HS-5 (cell line): ENCODE data around the gene STT3B.

Experiments
- DNase-seq: peaks from one replicate; pipeline ENCODE4 v3.0.0-alpha.2; 2012; ENCODE audit warnings: low read depth

Gene STT3B

GRCh38 chr3:31652296-31652695, 119.6 kb downstream of the STT3B start:
- no peak for DNase-seq

GRCh38 chr3:31653464-31653863, 120.7 kb downstream of the STT3B start:
- DNase-seq, result no peak

DNA sequence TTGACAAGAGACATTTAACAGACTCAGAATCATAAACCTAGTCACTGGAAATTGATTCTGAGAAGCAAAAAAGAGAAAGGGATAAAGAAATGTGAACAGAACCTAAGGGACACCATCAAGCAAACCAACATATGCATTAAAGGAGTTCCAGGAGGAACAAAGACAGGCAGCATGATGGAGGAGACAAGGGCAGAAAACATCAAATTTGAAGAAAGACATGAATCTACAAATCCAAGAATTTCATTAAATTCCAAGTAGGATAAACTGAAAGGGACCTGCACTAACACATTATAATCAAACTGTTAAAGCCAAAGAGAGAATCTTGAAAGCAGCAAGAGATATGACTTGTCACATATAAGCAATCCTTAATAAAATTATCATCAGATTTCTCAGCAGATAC, 122.3 kb downstream of the STT3B start:
- no peak for DNase-seq

- no peak for DNase-seq
These were observed 126.5 kb downstream of the STT3B start for GRCh38 chr3:31659246-31659645.

GRCh38 chr3:31661286-31661685, 128.6 kb downstream of the STT3B start:
- no peak for DNase-seq

DNA sequence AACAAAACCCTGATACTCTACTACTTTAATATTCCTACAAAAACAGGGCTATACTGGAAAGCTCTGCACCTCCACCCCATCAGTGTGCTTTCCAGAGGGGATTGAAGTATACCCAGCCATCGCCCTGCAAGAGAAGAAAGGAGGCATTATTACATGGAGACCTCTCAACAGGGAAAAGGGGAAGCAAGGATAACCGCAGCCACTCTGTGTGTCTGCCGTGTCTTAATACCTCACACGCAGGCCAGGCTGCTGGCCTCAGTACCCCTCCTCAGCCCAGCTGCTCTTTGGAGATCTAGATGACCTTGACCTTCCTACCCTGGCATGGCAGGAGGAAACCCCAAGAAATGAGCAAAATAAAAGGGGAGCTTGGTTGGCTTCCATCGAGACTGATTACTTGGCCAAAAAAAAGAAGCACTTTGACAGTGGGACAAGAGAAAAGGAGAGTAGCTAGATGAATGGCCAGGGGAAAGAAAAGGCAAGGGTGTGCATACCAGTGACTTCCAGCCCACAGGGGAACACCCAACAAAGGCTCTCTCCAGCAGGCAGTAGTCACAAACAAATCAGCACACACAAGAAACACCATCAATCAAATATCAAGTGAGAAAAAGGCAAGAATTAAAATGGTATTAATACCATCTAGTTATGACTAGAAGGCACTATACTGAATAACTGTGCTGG, 129.4 kb downstream of the STT3B start:
- no peak for DNase-seq

DNA sequence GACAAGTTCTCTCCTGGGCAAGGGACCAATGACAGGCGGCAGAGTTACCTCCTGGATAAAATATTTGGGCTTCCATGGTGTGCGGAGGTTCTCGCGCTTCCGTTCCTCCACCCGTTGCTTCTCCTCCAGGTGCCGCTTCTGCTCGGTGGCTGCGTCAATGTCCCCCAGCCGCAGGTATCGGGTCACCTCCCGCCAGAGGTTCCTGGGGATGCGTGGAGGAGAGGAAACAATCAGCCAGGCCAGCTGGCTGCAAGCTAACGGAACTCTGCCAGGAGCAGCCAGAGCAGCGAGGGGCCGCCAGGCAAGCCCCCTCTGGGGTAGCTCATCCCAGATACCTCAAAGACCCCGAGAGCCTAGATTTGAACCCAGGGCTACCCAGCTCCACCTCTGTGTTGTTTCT, 131.3 kb downstream of the STT3B start:
- DNase-seq, result no peak

GRCh38 chr3:31667582-31667981, 134.9 kb downstream of the STT3B start:
- DNase-seq, result no peak

DNA sequence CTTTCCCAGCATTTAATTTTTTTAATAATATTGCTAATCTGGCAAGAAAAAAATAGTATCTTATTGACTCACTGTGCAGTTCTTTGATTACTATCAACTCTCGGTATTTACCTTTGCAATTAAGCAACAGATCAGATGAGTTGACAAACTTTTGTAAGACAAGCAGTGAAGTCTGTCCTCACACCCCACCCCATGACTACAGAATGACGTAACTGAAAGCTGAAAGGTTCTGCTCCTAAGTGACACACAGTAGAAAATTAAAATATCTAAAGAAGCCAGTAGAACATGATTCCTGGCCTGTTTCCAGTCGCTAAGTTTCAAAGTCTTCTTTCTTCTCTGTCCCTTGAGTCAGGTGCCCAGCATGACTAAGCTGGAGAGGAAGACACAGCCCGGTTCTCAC, 135.5 kb downstream of the STT3B start:
- DNase-seq, result no peak

DNA sequence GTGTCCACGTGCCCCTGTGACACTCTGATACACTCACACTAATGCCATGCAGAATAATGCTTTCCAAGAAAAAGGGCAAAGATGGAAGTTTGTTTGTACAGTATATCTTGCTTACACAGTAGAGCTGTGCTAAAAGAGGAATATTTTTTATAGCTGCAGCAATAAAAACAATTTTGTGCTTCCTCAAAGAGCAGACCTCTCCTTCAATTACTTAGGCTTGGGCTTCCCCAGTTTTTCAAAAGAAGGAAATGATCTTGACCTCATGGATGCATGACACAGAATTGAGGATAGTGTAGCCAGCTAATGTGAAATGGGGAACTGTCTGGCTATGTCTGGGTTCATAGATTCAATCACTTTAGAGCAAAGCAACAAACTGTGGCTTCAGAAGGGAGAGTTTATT, 137.4 kb downstream of the STT3B start:
- DNase-seq, result no peak

GRCh38 chr3:31670722-31671121, 138.0 kb downstream of the STT3B start:
- no peak for DNase-seq

DNA sequence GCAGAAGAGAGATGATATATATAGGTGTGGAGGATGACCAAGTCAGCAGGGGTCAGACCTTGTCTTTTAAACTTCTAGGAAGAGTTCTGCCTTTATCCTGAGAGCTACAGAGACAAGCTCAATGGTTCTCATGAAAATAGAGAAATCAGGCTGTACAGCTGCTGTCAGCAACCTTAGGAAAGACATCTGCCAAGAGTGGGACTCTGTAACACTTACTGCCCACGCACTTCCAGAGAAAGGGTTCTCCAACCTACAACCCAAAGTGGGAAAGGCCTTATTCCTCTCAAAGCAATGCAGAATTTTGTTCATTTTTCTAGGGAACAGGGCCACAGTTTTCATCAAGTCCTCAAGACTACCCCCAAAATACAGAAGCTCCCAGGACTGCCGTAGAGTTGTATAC, 138.7 kb downstream of the STT3B start:
- DNase-seq, result no peak

GRCh38 chr3:31671976-31672375, 139.3 kb downstream of the STT3B start:
- DNase-seq, result no peak

DNA sequence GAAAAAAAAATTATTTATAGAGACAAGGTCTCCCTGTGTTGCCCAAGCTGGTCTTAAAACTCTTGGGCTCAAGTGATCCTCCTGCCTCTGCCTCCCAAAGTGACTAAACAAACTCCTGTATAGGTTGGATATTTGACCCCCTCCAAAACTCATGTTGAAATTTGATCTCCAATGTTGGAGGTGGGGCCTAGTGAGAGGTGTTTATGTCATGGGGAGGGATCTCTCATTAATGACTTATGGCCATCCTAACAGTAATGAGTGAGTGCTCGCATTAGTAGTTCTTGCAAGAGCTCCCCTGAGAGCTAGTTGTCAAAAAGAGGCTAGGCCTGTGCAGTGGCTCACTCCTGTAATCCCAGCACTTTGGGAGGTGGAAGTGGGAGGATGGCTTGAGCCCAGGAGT, 141.2 kb downstream of the STT3B start:
- no peak for DNase-seq

DNA sequence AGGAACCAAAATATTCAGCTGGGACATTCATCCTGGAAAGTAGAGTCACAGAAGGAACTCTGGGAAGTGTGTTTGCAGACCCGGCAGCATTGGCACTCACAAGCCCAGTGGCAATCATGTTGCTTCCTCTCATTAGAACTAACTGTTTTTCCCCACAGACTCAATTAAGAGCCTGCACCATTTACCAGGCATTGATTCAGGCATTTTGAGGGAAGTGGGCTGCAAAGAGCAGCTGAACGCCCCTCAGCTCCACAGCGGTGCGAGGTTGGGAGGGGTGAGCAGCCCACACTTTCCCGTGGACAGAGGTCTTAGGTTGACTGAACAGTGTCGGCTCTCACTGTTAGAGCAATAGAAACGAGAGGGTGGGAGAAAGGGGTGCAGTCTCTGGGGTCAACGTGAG, 143.8 kb downstream of the STT3B start:
- DNase-seq, result no peak

- DNase-seq, result no peak
These were observed 147.5 kb downstream of the STT3B start for GRCh38 chr3:31680072-31680870.
